ENCODE measurements around the gene PPEF2.
"Not testable (repeated sequence)": the region's sequence is repeated elsewhere in the genome, so short reads cannot be mapped to it uniquely, and the experiment has no call there.

The PPEF2 gene

DNA sequence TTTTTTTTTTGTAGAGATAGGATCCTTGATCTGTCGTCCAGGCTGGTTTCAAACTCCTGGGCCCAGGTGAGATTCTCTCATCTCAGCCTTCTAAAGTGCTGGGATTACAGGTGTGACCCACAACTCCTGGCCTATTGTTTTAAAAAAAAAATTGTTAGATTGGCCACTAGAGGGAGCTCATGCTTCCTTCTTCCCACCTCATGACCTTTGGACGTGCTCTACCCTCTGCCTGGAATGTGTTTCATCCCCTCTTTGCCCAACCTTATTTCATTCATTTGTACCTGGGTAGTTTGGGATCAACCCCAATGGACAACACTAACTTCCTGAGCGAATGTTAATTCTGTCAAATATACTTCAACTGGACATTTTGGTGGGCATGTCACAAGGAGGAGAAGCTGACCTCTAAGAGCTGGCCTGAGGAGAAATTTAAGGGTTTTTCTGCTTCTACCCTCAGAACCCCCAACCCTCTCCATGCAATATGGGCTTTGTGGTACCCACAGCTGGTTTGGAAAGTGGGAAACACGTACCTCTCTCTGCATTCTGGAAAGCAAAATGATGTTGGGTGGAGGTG is 6.4 kb downstream of the PPEF2 start:
- no peak for DNase-seq (ENCODE audit: low read depth in 1 of 2, low spot score in 1 of 2)

DNA sequence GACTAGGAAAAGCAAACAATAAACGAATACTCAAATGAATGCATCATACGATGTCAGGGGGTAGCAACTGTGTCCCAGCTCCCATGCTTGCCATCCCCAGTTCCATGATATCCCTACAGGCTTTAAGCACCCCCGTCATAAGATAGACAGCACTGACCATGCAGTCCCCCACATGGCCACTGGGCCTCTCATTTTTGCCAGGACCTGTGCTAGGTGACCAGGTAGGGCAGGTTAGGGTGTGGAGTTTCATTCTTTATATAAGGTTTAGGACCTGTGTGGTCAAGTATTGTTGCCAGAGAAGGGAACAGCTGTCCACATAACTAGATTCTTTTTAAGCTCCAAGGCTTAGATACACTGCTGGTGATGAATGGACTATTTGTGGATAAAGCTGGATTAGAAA is 9.7 kb downstream of the PPEF2 start:
- no peak for DNase-seq (ENCODE audit: low read depth in 1 of 2, low spot score in 1 of 2)

DNA sequence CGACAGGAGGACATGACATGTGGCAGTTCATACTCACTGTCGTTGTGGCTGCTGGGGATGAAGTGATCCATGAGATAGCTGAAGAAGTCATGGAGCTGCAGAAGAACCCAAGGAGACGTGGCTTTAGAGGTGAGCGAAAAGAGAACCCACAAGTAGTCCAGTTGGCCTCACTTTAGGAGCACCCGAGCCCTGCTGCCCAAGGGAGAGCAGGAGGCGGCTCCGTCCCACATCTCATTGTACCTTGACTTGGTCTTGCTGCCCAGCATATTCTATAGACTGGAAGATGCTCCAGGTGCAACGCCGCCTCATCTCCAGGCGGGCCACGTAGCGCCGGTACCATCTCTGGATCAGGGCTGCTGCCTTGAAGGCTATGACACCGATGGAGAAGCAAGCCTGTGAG is 10.6 kb downstream of the PPEF2 start:
- DNase-seq (ENCODE audit: low read depth in 1 of 2, low spot score in 1 of 2) = no peak

DNA sequence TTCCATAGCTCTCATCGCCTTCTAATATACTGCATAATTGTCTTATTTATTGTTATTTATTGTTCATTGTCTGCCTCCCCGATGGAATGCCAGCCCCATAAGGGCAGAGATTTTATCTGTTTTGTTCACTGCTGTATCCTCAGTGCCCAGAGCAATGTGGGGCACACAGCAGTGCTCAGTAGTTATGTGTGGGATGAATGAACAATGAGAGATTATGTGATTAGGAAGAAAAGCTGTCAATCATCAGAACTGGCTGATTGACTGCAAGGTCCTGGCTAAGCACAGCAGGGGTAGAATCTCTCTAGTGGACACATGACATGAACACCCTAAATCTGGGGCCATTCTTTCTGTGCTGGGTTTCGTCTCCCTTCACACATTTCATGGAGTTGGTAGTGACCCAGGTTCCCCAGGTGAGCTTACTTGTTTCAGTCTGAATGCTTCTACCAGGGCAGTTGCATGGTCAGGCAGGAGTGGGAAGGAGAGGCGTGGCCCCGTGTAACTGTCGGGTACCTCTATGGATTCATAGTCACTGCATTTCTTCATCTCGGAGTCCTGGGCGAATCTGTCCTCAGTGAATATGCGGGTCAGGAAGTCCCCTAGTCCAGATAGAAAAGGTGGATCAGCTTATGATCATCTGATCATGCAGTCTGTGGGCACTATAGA is 12.6 kb downstream of the PPEF2 start:
- no peak for DNase-seq (ENCODE audit: low read depth in 1 of 2, low spot score in 1 of 2)

DNA sequence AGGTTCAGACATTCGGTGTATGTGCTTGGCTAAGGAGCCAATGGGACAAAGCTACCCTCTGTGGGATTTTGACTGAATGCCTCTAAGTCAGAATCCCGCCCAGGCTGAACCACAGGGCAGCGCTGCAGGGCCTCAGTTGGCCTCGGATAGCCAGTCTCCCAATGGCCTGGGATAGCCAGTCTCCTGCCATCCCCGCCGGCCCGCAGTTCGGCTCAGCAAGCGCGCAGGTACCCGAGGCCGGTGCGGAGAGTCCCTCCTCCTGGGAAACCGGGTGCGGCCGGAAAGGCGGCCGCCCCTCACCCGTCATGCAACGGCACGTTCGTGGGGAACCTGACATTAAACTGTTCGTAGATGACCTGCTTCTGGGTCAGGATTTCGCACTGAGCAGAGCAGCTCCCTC is 16.1 kb downstream of the PPEF2 start:
- DNase-seq (ENCODE audit: low read depth in 1 of 2, low spot score in 1 of 2) = no peak

DNA sequence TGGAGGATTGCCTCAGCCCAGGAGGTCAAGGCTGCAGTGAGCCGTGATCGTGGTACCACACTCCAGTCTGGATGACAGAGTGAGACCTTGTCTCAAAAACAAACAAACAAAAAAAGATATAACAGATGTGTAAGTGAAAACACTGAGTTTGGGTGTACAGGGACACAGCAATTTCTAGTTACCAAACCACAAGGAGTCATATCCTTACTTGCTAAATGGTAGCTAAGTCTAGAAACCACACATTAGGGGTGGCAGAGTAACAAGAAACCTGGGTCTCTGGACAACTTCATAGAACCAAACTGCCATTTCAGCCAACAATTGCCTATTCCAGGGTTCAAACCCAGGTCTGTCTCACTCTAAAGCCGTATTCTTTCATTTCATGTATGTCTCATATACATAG is 20.8 kb downstream of the PPEF2 start:
- DNase-seq (ENCODE audit: low read depth in 1 of 2, low spot score in 1 of 2) = no peak

DNA sequence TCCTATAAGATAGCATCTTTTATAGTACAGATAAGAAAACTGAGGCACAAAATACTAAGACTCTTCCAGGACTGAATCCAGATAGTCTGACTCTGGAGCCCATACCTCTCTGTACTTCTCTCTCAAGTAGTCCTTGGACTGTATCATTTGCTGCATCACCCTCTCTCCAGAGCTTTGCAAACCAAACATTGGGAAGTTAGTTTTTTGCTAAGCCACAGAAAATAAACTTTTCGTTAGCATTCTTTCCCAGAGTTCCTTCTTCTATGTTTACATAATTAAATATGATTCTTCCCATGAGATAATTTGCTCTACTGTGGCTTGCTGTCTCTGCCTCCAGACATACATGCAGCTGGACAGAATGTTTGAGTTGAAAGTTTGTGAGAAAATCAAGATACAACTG is 22.0 kb downstream of the PPEF2 start:
- no peak for DNase-seq (ENCODE audit: low read depth in 1 of 2, low spot score in 1 of 2)

DNA sequence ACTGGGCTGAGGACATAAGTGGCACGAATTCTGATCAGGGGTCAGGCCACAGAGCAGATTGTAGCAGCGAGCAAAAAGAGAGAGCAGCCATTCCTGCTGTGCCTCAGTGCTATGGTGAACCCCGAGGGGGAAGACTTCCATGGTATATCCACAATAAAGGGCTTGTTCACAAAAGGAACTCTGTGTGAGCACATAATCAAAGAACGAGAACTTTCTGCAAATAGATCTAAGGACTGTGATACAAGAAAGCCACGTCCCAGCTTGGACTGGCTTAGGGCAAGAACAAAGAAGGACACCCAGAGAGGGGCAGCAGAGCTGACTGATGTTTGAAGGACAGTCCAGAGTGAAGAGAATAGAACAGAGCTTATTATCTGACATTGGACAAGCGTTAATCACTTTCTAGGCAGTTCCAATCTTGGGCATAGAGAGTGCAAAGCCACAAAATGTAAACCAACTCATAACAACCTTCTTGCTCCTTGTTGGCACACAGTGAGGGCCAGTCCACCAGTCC is 24.0 kb downstream of the PPEF2 start:
- DNase-seq (ENCODE audit: low read depth in 1 of 2, low spot score in 1 of 2) = no peak

DNA sequence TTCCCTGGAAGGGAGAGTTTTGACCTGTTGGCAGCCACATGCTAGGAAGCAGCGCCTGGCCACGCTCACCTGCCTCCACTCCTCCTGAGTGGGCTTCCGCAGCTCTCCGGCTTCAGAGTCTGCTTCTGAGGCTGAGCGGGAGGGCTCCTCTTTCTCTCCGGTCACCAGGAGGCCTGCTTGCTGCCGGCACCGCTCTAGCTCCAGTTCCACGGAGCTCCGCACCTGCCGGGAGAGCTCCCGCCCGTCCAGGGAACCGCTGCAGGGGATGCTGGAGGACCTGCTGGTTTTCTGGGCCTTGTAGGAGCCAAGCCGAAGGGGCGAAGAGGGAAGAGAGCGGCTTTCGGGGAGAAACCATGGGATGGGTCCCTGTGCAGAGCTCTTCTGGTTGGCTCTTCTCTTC is 26.0 kb downstream of the PPEF2 start:
- no peak for DNase-seq (ENCODE audit: low read depth in 1 of 2, low spot score in 1 of 2)

DNA sequence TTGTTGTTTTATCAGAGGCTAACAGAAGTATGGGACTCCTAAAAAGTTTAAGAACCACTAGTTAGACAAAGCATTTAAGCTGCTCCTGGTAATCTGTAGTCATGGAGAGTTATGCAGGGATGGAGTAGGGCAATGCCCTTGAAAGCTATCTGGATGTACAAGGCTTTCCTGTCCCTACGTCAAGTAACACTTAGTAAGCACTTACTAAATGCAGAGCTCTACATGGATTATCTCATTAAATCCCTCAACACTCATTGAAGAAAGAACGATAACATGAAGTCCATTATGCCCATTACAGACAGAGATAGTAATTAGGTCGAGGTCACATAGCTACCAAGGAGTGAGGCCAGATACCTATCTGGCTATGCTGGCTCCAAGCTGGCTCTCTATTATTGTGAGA is 33.2 kb downstream of the PPEF2 start:
- DNase-seq (ENCODE audit: low read depth in 1 of 2, low spot score in 1 of 2) = no peak

DNA sequence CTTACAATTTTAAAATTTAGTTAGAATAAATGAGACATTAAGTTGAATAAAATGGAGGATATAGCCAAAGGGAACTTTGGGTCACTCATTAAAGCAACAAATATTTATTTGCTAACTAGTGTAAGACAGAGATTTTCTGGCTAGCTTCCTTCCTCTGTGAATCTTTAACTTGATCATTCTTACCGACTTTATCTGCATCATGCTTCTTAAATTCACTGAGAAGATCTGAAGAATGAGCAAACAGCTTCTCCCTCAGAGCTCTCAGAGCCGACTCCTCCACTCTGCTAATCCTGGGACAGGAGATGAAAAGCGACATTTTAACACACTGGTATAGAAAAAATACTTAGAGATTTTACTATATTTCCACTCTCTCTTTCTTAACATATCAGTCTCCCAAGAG is 35.1 kb downstream of the PPEF2 start:
- DNase-seq (ENCODE audit: low read depth in 1 of 2, low spot score in 1 of 2) = no peak

DNA sequence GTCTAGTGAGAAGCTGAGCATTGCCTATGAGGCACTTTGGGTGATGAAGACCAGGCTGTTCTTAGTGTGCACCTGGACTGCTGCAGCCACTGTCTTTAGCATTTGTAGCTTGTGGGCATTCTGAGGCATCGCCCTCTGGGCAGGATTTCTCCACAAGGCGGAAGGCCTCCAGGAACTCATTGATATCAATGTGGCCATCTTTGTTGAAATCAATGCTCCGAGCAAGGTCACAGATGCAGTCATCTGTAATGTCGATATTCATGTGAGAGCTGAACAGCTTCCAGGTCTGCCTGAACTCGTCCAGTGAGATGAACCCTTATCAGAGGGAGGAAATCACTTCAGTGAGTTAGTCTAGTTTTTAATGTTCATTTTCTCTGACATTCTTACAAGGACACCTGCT is 41.6 kb downstream of the PPEF2 start:
- DNase-seq (ENCODE audit: low read depth in 1 of 2, low spot score in 1 of 2) = no peak

DNA sequence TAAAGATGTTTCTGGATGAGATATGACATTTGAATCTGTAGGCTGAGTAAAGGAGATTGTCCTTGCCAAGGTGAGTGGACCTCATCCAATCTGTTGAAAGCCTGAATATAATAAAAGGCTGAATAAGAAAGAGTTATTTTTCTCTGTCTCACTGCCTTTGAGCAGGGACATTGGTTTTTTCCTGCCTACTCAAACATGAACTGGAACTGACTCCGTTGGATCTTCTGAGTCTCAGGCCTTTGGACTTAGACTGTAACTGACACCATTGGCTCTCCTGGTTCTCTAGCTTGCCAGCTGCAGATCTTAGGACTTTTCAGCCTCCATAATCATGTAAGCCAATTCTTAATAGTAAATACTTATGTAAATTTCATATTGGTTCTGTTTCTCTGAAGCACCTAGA is 43.5 kb downstream of the PPEF2 start:
- DNase-seq (ENCODE audit: low read depth in 1 of 2, low spot score in 1 of 2) = no peak

DNA sequence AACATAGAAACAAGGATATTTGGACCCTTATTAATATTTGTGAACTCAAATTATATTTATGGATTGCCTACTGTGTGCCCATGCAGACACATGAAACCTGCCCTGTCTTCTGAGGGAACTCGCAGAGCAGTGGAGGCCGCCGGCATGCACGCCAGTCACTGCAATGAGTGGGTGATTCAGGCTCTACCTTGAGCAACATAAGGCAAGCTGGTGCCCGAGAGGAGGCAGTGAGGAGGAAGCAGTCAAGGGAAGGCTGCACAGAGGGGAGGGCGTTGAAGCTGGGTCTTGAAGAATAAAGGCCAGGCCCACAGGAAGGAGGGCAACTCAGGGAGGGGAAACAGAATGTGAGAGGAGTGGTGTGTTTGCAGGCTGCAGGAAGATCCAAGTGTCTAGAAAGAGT is 52.8 kb downstream of the PPEF2 start:
- DNase-seq (ENCODE audit: low read depth in 1 of 2, low spot score in 1 of 2) = no peak

DNA sequence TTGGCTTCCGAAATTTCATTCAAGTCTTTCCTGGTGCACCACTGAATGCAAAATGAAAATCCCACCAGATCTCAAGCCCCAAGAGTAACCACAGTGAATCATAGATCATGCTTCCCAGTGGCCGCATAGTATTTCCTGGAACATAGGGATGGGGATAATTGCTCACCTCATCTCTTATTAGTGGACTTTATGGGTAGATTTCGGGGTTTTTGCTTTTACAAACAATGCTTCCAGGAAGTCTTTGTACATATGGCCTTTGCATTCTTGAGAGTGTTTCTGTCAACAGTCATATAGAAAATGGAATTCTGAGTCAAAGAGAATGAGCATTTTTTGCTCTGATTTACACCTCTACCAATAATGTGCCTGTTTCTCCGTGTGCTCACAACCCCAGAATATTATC is 53.4 kb downstream of the PPEF2 start:
- no peak for DNase-seq (ENCODE audit: low read depth in 1 of 2, low spot score in 1 of 2)

DNA sequence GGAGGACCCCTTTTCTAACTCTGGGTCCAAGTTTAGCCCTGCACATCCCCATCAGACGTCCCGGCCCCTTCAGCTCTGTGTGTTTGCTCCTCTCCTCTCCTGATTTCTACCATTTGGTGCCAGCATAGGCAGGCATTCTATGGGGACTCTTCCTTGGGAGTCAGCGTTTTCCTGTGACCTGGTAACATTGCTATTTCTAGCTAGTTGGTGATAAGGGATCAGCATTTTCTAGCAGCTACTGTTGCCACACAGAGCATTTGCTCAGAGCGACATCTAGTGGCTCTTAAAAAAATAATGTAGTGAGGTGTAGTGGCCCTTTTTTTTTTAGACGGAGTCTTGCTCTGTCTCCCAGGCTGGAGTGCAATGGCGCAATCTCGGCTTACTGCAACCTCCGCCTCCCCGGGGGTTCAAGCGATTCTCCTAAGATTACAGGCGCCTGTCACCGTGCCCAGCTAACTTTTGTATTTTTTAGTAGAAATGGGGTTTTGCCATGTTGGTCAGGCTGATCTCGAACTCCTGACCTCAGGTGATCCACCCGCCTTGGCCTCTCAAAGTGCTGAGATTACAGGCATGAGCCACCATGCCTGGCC is 54.0 kb downstream of the PPEF2 start:
- not testable (repeated sequence) for DNase-seq (ENCODE audit: low read depth in 1 of 2, low spot score in 1 of 2)

DNA sequence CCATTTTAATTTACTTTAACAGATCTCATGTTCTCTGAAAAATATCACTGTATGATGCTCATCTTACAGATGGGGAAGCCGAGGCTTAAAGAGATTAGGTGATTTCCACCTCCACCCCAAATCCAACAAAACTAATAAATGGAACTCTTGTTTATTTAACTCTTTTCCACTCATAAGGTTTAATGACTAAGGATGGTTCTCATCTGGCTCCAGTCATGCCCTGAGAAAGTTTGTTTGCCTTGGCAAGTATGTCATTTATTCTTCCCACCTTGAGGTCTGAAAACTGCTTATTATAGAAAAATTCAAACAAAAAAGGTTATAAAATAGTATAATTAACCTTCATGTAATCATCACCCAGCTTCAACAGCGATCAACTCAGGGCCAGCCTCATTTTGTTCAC is 56.3 kb downstream of the PPEF2 start:
- no peak for DNase-seq (ENCODE audit: low read depth in 1 of 2, low spot score in 1 of 2)

DNA sequence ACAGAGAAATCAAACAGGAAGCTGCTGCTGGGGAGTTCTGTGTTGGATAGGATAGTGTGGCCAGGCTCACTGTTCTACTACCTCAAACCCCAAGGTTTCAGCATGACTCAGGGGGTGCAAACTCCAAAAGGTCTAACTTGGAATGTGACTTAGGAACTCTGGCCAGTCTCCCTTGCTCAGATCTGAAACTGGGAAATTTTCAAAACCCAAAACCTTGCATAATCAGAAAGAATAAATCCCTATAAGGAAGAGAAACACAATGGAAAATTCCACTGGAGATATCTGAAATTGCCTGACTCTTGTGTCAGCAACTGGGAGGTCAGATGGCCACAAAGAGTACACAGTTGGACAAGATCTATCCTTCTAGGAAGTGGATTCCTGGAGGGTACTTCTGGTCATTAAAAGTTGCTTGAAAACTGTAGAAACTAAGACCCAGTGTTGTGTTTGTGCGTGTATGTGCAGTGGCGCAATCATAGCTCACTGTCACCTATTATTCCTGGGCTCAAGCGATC is 58.0 kb downstream of the PPEF2 start:
- DNase-seq (ENCODE audit: low read depth in 1 of 2, low spot score in 1 of 2) = no peak

DNA sequence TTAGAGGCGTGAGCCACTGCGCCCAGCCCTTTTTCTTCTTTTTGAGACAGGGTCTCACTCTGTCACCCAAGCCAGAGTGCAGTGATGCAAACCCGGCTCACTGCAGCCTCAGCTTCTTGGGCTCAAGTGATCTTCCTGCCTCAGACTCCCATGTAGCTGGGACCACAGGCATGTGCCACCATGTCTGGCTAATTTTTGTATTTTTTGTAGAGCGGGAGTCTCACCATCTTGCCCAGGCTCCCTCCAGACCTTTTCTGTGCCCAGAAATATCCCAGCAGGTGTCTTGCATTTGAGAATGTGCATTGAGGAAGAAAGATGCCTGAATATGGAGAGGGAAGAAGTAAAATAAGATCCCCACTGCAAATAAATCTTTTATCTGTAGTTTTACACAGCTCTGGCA is 58.7 kb downstream of the PPEF2 start:
- DNase-seq (ENCODE audit: low read depth in 1 of 2, low spot score in 1 of 2) = no peak

DNA sequence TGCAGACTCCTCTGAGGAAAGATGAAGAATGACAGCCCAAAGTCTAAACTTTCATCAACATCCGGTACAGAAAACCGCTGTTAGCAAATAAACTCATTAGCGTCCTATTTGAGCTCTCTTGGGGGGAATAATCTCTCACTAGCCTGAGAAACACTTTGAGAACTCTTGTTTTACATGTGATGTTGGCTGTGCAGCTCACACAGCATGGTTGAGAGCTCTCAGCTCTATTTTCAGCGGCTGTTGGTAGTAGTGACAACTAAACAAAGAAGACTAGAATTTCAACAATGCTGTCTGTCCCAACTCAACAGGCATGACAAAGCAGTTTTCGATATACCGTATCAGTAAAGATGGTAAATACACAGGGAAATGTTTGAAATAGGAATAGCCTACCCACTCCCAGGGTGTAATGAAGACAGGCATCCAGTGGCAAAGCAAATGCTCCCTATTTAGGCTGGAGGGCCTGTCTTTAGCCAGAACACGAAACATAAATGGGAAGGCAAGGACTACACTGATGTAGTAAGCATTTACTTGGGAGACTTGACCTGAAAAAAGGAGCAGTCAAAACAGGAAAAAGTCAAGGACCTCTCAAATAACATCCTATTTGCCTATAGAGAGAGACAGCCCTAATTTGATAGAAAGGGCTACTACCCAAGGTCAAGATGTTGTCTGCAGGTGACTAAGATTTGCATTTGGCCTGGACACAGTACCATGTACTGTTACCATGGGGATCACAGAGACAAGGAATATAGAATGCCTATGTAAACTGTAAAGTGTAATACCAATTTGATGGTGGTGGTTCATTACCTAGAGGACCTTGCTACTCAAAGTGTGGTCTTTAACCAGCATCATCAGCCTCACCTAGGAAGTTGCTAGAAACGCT is 60.4 kb downstream of the PPEF2 start:
- no peak for DNase-seq (ENCODE audit: low read depth in 1 of 2, low spot score in 1 of 2)

DNA sequence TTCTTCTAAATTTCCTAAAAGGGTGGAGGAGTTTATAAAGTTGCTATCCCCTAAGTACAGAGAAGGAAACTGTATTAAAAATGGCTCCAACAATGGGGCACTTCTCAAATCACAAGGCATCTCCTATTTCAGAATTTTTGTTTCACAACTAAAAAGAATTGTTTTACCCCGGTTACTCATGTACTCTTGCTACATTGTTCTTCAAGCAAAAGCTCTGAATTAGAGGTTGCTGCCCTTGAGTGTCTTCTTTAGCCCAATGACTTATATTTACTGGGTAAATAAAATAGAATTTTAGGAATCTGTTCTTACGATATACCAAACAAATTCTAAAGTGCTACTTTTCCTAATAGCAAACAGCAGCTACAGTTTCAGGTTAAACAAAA is 67.5 kb downstream of the PPEF2 start:
- DNase-seq (ENCODE audit: low read depth in 1 of 2, low spot score in 1 of 2) = no peak

All from stimulated activated CD4-positive, alpha-beta T cell treated with anti-CD3 and anti-CD28 coated beads, Interleukin-15, amount 100 ng/mL, for 1 hour (primary cell).